Lower lobe of right lung (tissue), 2 donors: ENCODE results near the gene EPM2A. TPM values are rescaled to one million over a fixed set of nuclear protein-coding genes. Genes with fewer than 3 reads are reported as not detected.
"Not testable (repeated sequence)": the region's sequence is repeated elsewhere in the genome, so short reads cannot be mapped to it uniquely, and the experiment has no call there.

Source experiments
- ATAC-seq, 2 donors: fragments of 200-7000 bp; cut with Tn5 transposase; one replicate each; pipeline ENCODE4 v1.9.1; 2020 to 2022; ENCODE audit warnings: mild to moderate bottlenecking in 2 of 2, moderate library complexity in 2 of 2
- DNase-seq: peaks from one replicate; pipeline ENCODE4 v3.0.0-alpha.2; 2020
- H3K27ac ChIP-seq: fragments of 200-600 bp; one replicate; pipeline ENCODE4 v1.8.0; 2022
- H3K27me3 ChIP-seq: fragments of 200-600 bp; one replicate; pipeline ENCODE4 v1.8.0; 2022; ENCODE audit warnings: low read depth
- H3K36me3 ChIP-seq: fragments of 200-600 bp; one replicate; pipeline ENCODE4 v1.8.0; 2022; ENCODE audit warnings: mild to moderate bottlenecking
- H3K4me1 ChIP-seq: fragments of 200-600 bp; one replicate; pipeline ENCODE4 v1.8.0; 2022
- H3K4me3 ChIP-seq: fragments of 200-600 bp; one replicate; pipeline ENCODE4 v1.8.0; 2022; ENCODE audit warnings: mild to moderate bottlenecking
- H3K9me3 ChIP-seq: fragments of 200-600 bp; one replicate; pipeline ENCODE4 v1.8.0; 2022
- CTCF ChIP-seq: fragments of 200-600 bp; IDR thresholded peaks from one replicate; pipeline ENCODE4 v1.8.0; 2022; ENCODE audit warnings: antibody characterized with exemption, mild to moderate bottlenecking
- intact Hi-C: fragments of 100-400 bp; cut with DNase I; formaldehyde crosslinking; loops from one replicate; pipeline ENCODE4 v1.11.0; 2022
- total RNA-seq: library from RNA; stranded (reverse); fragmentation: NEBNext Ultra II Directional; extraction: Animal tissue kit (Norgen Biotek cat#: 25700); gene quantifications from one replicate; pipeline ENCODE4 v1.2.1, GENCODE V29; 2021
- donor health status: DM: no; HTN: yes; CAD: no; lungs with severe emphysema.

EPM2A gene
- total RNA-seq, 1 donor from 2014 or later = 10.6 TPM

GRCh38 chr6:145711372-145711771 lies 23.9 kb downstream of the EPM2A start:
- no peak for ATAC-seq
- no peak for TF ChIP-seq CTCF
- H3K27ac ChIP-seq = no peak overlapping the region
- H3K4me3 ChIP-seq = no peak overlapping the region
- no peaks in the 10 kb centered on the region for H3K36me3 ChIP-seq
- H3K9me3 ChIP-seq = no peaks in the 10 kb centered on the region
- no peaks in the 10 kb centered on the region for H3K27me3 ChIP-seq
- DNase-seq = no peak
- H3K4me1 ChIP-seq = no peaks in the 10 kb centered on the region
- intact Hi-C loops = no loop called here

GRCh38 chr6:145707397-145707796 lies 27.9 kb downstream of the EPM2A start:
- TF ChIP-seq CTCF = no peak
- no peak overlapping the region for H3K4me3 ChIP-seq
- no peaks in the 10 kb centered on the region for H3K4me1 ChIP-seq
- no peak for DNase-seq
- no peaks in the 10 kb centered on the region for H3K9me3 ChIP-seq
- no peak overlapping the region for H3K27ac ChIP-seq
- no peaks in the 10 kb centered on the region for H3K27me3 ChIP-seq
- no peaks in the 10 kb centered on the region for H3K36me3 ChIP-seq
- intact Hi-C loops = no loop called here
- ATAC-seq = no peak

GRCh38 chr6:145705561-145705960 lies 29.8 kb downstream of the EPM2A start:
- no peak for TF ChIP-seq CTCF
- Histone ChIP-seq H3K4me3 (no peak overlapping the region), H3K36me3 (no peaks in the 10 kb centered on the region), H3K27ac (no peak overlapping the region), H3K27me3 (no peaks in the 10 kb centered on the region), H3K9me3 (no peaks in the 10 kb centered on the region), H3K4me1 (no peaks in the 10 kb centered on the region)
- intact Hi-C loops = no loop called here
- DNase-seq (no peak), ATAC-seq (no peak)

GRCh38 chr6:145704143-145704781 lies 31.1 kb downstream of the EPM2A start:
- no peak overlapping the region for H3K27ac ChIP-seq
- H3K4me3 ChIP-seq = no peak overlapping the region
- intact Hi-C loops = no loop called here
- ATAC-seq (no peak), DNase-seq (no peak)
- H3K9me3 ChIP-seq = no peaks in the 10 kb centered on the region
- H3K27me3 ChIP-seq = no peaks in the 10 kb centered on the region
- H3K4me1 ChIP-seq = no peaks in the 10 kb centered on the region
- no peaks in the 10 kb centered on the region for H3K36me3 ChIP-seq
- TF ChIP-seq CTCF = peak; percentile 53

- H3K4me3 ChIP-seq = no peak overlapping the region
- TF ChIP-seq CTCF = no peak
- DNase-seq = no peak
- H3K4me1 ChIP-seq = no peaks in the 10 kb centered on the region
- H3K36me3 ChIP-seq = no peaks in the 10 kb centered on the region
- intact Hi-C loops = no loop called here
- H3K9me3 ChIP-seq = no peaks in the 10 kb centered on the region
- H3K27ac ChIP-seq = no peak overlapping the region
- no peak for ATAC-seq
- H3K27me3 ChIP-seq = no peaks in the 10 kb centered on the region
Measured at GRCh38 chr6:145699462-145699861, 35.9 kb downstream of the EPM2A start.

- H3K27me3 ChIP-seq, DNase-seq, H3K4me1 ChIP-seq, H3K9me3 ChIP-seq, ATAC-seq, intact Hi-C loops, H3K27ac ChIP-seq, H3K36me3 ChIP-seq, H3K4me3 ChIP-seq: not testable (repeated sequence)
Measured at GRCh38 chr6:145697401-145697800, 37.9 kb downstream of the EPM2A start.
